ENCODE data around the gene TMEM63C. TPM values are rescaled to one million over a fixed set of nuclear protein-coding genes. Genes with fewer than 3 reads are reported as not detected.

Gene TMEM63C
- total RNA-seq, 1 experiment from 2014 or later: not detected

DNA sequence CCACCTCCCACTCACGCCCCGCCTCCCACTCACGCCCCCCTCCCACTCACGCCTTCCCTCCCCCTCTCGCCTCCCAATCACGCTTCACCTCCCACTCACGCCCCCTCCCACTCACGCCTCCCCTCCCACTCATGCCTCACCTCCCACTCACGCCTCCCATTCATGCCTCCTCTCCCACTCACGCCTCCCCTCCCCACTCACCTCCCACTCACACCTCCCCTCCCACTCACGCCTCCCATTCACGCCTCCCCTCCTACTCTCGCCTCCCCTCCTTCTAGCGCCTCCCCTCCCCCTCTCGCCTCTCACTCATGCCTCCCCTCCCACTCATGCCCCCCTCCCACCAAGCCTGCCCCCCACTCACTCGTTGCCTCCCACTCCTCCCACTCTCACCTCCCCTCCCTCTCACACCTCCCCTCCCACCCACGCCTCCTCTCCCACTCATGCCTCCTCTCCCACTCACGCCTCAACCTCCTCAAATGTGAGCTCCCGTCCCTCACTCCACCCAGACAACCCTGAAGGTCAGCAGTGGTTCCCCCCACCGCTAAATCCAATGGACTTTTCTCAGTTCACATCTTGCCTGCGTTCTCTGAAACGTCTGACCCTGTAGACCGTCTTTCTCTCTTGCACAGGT, 39.8 kb downstream of the TMEM63C start:
- no peak for DNase-seq (ENCODE audit: low read depth)

DNA sequence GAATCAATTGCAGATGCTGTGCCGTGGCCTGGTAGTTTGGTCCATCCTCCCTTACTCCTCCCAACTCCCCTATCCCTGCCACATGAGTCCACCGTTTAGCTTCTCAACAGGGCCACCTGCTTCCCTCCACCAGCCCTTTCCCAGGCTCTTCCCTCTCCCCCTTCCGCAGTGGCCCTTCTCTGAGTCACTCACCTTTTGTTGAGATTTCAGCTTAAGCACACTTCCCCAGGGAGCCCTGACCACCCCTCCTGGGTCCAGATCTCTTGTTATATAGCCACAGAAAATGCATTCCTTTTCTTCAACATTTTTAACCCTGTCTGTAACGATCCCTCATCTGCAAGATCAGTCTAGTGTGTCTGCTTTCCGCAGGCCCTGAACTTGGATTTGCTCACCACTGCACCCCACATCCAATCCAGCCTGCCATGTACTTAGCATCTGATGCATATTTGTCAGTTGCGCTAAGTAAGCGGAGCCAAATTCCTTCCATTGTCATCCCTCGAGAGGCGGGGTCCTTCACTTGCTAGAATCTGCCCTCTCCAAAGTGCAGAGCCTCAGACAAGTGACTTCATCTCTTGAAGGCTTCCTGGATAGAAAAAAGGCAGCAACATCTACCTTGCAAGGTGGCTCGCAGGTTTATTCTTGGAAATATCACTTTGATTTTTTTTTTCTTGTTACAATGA, 41.1 kb downstream of the TMEM63C start:
- DNase-seq (ENCODE audit: low read depth): no peak

GRCh38 chr14:77224212-77224611, 42.6 kb downstream of the TMEM63C start:
- DNase-seq (ENCODE audit: low read depth): no peak

DNA sequence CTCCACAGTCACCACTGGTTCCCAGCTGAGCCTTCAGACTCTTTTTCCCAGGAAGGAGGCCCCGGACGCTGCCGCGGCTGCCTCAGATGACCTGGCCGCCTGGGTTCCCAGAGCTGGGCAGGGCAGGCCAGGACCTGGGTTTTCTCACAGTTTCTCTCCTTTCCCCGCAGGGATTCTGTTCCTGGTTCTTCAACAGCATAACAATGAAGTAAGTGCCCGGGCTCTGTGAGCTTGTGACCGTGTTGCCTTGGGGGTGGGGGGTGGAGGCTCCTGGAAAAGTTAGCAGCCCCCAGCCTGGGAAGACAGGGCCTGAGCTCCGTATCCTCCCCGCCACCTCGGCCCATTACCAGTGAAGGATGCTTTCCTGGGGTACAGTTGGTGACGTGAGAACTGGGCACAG, 43.7 kb downstream of the TMEM63C start:
- no peak for DNase-seq (ENCODE audit: low read depth)

- no peak for DNase-seq (ENCODE audit: low read depth)
Observed at GRCh38 chr14:77225892-77226557, 44.4 kb downstream of the TMEM63C start.

DNA sequence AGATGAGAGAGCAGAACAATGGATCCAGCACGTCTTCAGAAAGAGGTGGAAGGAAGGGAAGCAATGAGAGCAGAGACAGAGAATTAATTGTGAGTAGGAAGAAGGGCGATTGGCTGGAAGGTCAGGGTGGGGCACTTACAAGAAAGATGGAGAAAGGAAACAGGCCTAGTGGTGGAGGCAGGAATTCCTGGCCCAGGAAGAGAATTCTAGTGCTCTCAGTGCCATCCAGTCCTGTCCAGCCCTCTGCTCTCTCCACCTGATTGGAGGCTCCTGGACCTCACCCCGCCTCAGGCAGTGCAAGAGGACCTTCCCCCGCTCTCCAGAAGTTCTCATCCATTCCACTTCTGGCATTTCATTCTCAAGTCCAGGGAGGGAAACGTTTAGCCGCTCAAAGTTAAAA, 46.5 kb downstream of the TMEM63C start:
- no peak for DNase-seq (ENCODE audit: low read depth)

- DNase-seq (ENCODE audit: low read depth): no peak
Observed at GRCh38 chr14:77230914-77231313, 49.3 kb downstream of the TMEM63C start.

DNA sequence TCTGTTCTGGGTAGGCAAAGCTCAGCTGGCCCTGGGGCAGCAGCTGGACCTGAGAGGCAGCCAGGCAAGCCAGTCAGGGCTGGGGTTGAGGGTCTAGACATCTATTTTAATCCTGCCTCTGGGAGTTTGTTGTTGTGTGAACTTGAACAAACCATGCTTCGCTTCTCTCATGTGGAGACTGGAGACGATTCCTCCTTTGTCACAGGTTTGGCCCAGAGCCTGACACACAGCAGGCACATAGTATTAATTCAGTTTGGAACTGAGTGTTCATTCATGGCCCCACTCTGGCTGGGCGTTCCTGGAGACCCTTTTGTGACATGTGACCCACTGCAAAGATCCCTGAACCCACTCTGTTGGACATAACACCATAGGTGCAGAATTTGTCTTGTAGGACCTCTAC, 50.1 kb downstream of the TMEM63C start:
- DNase-seq (ENCODE audit: low read depth): no peak

DNA sequence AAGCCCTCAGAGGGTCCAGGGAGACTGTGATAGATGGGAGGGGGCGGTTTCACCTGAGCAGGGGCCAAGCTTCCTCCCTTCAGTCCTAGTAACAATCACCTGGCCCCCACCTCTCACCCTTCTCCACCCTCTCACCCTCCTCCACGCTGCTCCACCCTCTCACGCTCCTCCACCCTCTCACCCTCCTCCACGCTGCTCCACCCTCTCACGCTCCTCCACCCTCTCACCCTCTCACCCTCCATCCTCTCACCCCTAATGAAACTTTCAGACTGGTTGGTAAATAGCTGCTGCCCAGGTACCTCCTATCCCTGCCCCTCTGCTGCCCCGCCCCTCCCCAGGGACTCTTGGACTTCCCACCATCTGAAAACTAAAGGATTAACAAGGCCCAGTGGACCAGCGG, 55.2 kb downstream of the TMEM63C start:
- DNase-seq (ENCODE audit: low read depth): no peak

DNA sequence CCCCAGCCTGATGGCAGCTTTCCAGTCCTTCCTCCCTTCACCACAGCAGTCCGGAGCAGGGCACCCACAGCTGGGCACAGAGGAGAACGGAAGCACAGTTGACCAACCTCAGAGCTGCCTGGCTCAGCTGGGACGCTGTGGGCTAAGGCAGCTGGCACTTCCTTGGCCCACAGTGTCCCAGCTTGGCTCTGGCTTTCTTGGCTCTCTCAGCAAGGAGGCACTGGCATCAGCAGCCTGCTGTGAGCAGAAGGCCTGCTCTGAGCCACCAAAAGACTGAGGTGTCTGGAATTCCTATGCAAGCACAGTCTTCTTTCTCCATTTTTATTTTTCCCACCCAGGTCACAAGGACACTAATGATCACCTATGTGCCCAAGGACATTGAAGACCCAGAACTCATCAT, 56.8 kb downstream of the TMEM63C start:
- no peak for DNase-seq (ENCODE audit: low read depth)

DNA sequence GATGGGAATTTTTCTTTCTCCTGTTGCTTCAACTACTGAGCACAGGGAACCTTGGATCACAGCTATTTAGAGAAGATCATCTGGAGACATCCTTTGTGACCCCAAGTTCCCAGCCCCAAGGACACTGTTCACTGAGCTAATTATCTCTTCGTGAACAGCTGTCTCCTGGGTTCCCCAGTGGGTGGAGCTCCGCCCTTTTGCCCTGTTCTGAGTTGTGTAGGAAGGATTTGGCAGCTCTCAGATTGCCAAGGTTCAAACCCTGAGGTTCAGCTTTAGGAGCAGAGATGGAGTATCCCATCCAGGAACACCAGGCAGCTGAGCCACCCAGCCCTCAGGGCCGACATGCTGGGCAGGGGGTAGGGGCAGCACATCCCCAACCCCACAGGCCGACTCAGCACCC, 57.4 kb downstream of the TMEM63C start:
- DNase-seq (ENCODE audit: low read depth): no peak

DNA sequence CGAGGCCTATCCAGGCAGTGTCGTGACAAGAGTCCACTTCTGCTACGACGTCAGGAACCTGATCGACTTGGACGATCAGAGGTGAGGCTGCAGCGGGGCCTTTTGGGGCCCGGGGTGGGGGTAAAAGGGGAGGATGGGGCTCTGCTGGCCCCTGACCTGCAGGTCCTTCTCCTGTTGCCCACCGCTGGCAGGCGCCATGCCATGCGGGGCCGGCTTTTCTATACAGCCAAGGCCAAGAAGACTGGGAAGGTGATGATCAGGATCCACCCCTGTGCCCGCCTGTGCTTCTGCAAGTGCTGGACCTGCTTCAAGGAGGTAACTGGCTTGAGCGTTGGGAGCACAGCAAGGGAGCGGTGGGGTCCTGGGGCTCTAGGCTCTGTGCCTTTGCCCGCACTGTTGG, 57.8 kb downstream of the TMEM63C start:
- no peak for DNase-seq (ENCODE audit: low read depth)

- DNase-seq (ENCODE audit: low read depth): no peak
Observed at GRCh38 chr14:77240336-77240915, 58.8 kb downstream of the TMEM63C start.

GRCh38 chr14:77241955-77242354, 60.4 kb downstream of the TMEM63C start:
- DNase-seq (ENCODE audit: low read depth): no peak

GRCh38 chr14:77242752-77243151, 61.2 kb downstream of the TMEM63C start:
- DNase-seq (ENCODE audit: low read depth): no peak

DNA sequence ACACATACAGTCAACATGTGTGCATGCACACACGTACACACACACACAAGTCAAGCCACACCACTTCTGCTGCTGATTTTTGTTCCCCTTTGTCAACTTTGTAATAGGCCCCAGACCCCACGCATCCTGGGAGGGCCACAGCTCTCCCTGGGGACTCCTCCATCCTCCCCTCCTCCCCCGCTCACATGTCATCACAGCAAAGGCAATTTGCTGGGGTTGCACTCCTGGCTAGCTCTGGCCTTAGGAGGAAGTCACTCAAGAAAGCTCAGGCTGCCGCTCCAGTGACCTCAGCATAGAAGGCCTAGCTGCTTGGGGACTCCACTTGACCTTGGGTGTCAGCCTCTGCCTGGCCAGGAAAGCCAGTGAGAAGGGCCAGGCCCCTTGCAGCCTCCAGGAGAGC, 62.3 kb downstream of the TMEM63C start:
- DNase-seq (ENCODE audit: low read depth): no peak

DNA sequence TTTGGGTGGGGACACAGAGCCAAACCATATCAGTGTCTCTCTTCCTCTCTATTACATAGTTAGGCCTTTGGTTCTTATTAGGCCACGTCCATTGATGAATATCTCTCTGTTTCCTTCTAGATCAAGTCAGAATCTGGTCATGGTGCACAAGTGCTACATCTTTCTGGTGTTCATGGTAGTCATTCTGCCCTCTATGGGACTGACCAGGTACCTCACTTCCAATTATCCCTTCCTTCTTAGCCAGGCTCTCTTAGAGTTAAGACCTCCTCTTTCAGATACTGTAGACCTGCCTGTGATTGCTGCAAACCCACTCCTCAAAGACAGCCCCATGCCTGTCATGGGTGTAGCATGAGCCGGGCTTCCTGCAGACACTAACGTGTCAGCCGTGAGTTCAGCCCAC, 64.2 kb downstream of the TMEM63C start:
- no peak for DNase-seq (ENCODE audit: low read depth)

- no peak for DNase-seq (ENCODE audit: low read depth)
Observed at GRCh38 chr14:77246784-77247183, 65.2 kb downstream of the TMEM63C start.

DNA sequence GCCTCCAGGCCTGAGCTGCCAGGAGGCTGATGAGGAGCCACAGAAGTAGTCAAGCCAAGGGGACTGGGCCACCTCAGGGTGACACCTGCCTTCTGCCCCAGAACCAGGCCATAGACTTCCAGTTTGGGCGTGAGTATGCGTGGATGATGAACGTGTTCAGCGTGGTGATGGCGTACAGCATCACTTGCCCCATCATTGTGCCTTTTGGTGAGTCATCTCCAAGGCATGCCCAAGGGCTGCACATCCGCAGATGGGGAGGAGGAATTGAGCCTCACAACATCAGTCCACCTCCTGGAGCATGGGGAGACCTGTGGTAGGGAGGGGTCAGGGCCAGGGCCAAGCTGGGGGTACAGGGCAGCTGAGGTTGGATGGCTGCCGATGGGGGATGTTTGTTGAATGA, 67.1 kb downstream of the TMEM63C start:
- peak; percentile 29 for DNase-seq (ENCODE audit: low read depth)

GRCh38 chr14:77249286-77249685, 67.7 kb downstream of the TMEM63C start:
- DNase-seq (ENCODE audit: low read depth): no peak

GRCh38 chr14:77250927-77251326, 69.3 kb downstream of the TMEM63C start:
- DNase-seq (ENCODE audit: low read depth): no peak

DNA sequence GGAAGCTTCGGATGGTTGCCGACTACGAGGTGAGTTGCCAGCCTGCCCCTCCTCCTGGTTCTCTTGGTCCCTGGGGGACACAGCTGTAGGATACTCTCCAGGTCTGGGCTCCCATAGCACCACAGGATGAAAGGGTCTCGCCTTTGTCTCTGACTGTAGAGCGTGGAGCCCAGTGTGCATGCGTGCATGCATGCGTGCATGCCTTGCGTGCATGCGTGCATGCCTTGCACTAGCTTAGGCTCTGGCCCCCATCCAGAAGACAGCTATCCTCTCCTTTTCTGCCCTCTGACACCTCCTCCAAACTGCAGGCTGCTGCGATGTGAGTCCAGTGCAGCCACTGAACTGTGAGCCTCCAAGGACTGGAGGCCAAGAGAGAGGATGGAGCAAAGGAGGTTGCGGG, 70.3 kb downstream of the TMEM63C start:
- no peak for DNase-seq (ENCODE audit: low read depth)
